ENCODE results near the gene CRABP2.

GRCh38 chr1:156681196-156681960, 24.0 kb downstream of the CRABP2 start:
- TF ChIP-seq POLR2AphosphoS5 (IDR thresholded peaks at IDR 0.05; ENCODE audit: low read depth, low read length) (no peak), POLR2A (IDR thresholded peaks at IDR 0.05; ENCODE audit: low read depth, low read length) (no peak), TAF1 (IDR thresholded peaks at IDR 0.05; ENCODE audit: borderline replicate concordance, low read depth, low read length) (no peak)

Measured in GM12892 (cell line).